Mesenchymal stem cell (in vitro differentiated cells and primary cell): ENCODE data around the gene SEMA4D.

Source experiments
- DNase-seq: peaks from one replicate; pipeline ENCODE4 v3.0.0-alpha.2; 2013
- H2AFZ ChIP-seq: one replicate; pipeline ENCODE4 v1.6.1; 2013; ENCODE audit warnings: low read depth, mild to moderate bottlenecking, control low read depth, inconsistent platforms, low read length, moderate library complexity
- H2AK5ac ChIP-seq: 2 replicates; pipeline ENCODE4 v1.6.1; 2013; ENCODE audit warnings: low read length, moderate library complexity, mild to moderate bottlenecking, inconsistent platforms; ENCODE audit not compliant: severe bottlenecking
- H2BK120ac ChIP-seq: one replicate; pipeline ENCODE4 v1.6.1; 2013; ENCODE audit warnings: low read depth, mild to moderate bottlenecking, inconsistent platforms, low read length, moderate library complexity
- H2BK12ac ChIP-seq, 2 experiments: one replicate each; pipeline ENCODE4 v1.6.1; 2013; ENCODE audit warnings: inconsistent platforms in 2 of 2, low read length in 2 of 2, mild to moderate bottlenecking in 2 of 2, moderate library complexity in 2 of 2, control low read depth in 1 of 2
- H2BK15ac ChIP-seq: one replicate; pipeline ENCODE4 v1.6.1; 2013; ENCODE audit warnings: mild to moderate bottlenecking, low read depth, inconsistent platforms; ENCODE audit not compliant: poor library complexity, severe bottlenecking
- H2BK5ac ChIP-seq: 2 replicates; pipeline ENCODE4 v1.6.1; 2013; ENCODE audit warnings: low read depth, mild to moderate bottlenecking, low read length, control low read depth, inconsistent platforms; ENCODE audit not compliant: poor library complexity, severe bottlenecking
- H3K14ac ChIP-seq, 2 experiments: one replicate each; pipeline ENCODE4 v1.6.1; 2013; ENCODE audit warnings: inconsistent platforms in 2 of 2, low read length in 2 of 2, control low read depth in 1 of 2, mild to moderate bottlenecking in 1 of 2, moderate library complexity in 1 of 2
- H3K18ac ChIP-seq, 2 experiments: one replicate each; pipeline ENCODE4 v1.6.1; 2013; ENCODE audit warnings: inconsistent platforms in 2 of 2, low read length in 2 of 2, control low read depth in 1 of 2, low read depth in 1 of 2, mild to moderate bottlenecking in 1 of 2
- H3K23ac ChIP-seq, 2 experiments: one replicate each; pipeline ENCODE4 v1.6.1; 2013; ENCODE audit warnings: inconsistent platforms in 2 of 2, low read length in 2 of 2, mild to moderate bottlenecking in 2 of 2, moderate library complexity in 2 of 2, control low read depth in 1 of 2
- H3K27ac ChIP-seq: 2 replicates; pipeline ENCODE4 v1.5.1; 2013; ENCODE audit warnings: mild to moderate bottlenecking, moderate library complexity, low read length, control low read depth, inconsistent platforms; ENCODE audit not compliant: poor library complexity, severe bottlenecking
- H3K27me3 ChIP-seq, 2 experiments: 2 replicates each; pipeline versions ENCODE4 v1.6.1 to v1.7.0; 2013; ENCODE audit warnings: low read length in 2 of 2, mild to moderate bottlenecking in 2 of 2, moderate library complexity in 2 of 2, control low read depth in 1 of 2, inconsistent platforms in 1 of 2; ENCODE audit not compliant: control insufficient read depth in 1 of 2, insufficient read depth in 1 of 2
- H3K36me3 ChIP-seq, 2 experiments: 2 replicates each; pipeline versions ENCODE4 v1.6.1 to v1.7.0; 2013; ENCODE audit warnings: low read length in 2 of 2, control low read depth in 1 of 2, inconsistent platforms in 1 of 2, low read depth in 1 of 2, mild to moderate bottlenecking in 1 of 2; ENCODE audit not compliant: insufficient read depth in 2 of 2, control insufficient read depth in 1 of 2
- H3K4ac ChIP-seq, 2 experiments: one replicate each; pipeline ENCODE4 v1.6.1; 2013; ENCODE audit warnings: inconsistent platforms in 2 of 2, low read length in 2 of 2, mild to moderate bottlenecking in 2 of 2, moderate library complexity in 2 of 2, control low read depth in 1 of 2, low read depth in 1 of 2
- H3K4me1 ChIP-seq: 2 replicates; pipeline ENCODE4 v1.6.1; 2013; ENCODE audit warnings: low read depth, low read length, control low read depth; ENCODE audit not compliant: control insufficient read depth, insufficient read depth
- H3K4me2 ChIP-seq: 2 replicates; pipeline ENCODE4 v1.6.1; 2013; ENCODE audit warnings: low read length, mild to moderate bottlenecking, inconsistent platforms; ENCODE audit not compliant: poor library complexity, severe bottlenecking
- H3K4me3 ChIP-seq, 2 experiments: 2 replicates each; pipeline versions ENCODE4 v1.5.1 to v1.7.0; 2013; ENCODE audit warnings: low read length in 2 of 2, mild to moderate bottlenecking in 2 of 2, control low read depth in 1 of 2, low read depth in 1 of 2; ENCODE audit not compliant: insufficient read depth in 1 of 2
- H3K79me1 ChIP-seq: replicated peaks from 2 replicates; pipeline ENCODE4 v1.6.1; 2013; ENCODE audit warnings: mild to moderate bottlenecking, control low read depth, low read length, inconsistent platforms; ENCODE audit not compliant: poor library complexity, severe bottlenecking
- H3K9ac ChIP-seq: 2 replicates; pipeline ENCODE4 v1.7.0; 2013; ENCODE audit warnings: mild to moderate bottlenecking, low read length, moderate library complexity
- H3K9me3 ChIP-seq: 2 replicates; pipeline ENCODE4 v1.7.0; 2013; ENCODE audit warnings: mild to moderate bottlenecking, low read length; ENCODE audit not compliant: control insufficient read depth
- H4K8ac ChIP-seq: one replicate; pipeline ENCODE4 v1.6.1; 2013; ENCODE audit warnings: inconsistent platforms, mild to moderate bottlenecking, low read length, moderate library complexity
- H4K91ac ChIP-seq: one replicate; pipeline ENCODE4 v1.6.1; 2013; ENCODE audit warnings: mild to moderate bottlenecking, low read length, inconsistent platforms
- WGBS: methylation state at CpG from one replicate; pipeline ENCODE4 v1.1.7; 2013; ENCODE audit warnings: mixed read lengths; 5-methylcytosine and 5-hydroxymethylcytosine counted together

The SEMA4D gene

DNA sequence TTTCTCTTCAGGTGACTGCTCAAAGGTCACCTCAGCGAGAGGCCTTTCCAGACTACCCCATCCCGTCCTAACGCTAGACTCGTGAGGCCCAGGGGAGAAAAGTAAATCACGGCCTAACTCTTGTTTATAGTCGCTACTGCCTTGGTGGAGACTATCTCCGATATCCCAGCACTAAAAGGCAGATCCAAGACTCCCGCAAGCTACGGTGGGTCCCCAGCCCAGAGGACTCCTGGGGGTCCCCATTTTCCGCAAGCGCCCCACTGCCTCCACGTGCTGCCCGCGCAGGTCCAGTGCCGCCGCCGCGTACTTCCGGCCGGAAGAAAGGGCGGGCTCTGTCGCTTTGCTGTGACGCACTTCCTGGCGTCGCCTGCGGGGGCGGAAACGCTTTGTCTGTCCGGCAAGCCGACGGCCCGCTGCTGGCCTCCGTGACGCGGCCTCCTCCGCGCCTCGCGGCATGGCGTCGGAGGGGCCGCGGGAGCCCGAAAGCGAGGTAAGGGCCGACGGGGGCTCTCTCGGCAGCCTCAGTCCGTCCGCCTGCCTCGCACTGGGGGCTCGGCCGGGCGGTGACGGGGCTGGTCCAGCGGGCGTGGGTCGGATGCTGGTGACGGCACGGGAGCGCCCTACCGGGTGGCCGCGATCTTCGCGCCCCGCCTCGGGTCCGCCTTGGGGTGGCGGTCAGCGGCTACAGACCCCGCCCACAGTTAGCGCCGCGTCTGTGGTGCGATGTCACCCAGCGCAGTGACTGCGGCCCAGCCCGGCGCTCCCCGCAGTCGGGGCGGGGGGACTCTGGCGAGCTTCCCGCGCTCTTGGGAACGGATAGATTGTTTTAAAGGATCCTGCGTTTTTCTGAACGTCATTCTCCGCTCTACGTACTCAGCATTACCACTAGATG lies 179.5 kb downstream of the SEMA4D start, which contains the start of gene SECISBP2:
Gene SECISBP2 (plus strand): TSS at position 378 of the 892 bp plus-strand sequence. CDS start 77 bp downstream, at position 455.
- H3K27ac ChIP-seq: peak within 1 kb of the TSS; percentile 98
- H4K8ac ChIP-seq: peak within 1 kb of the TSS; percentile 98
- peak within 1 kb of the TSS; percentile 100 for H2BK5ac ChIP-seq
- peak within 1 kb of the TSS; percentile 96 for H3K9ac ChIP-seq
- H3K79me1 ChIP-seq: peaks cover 10% of the 10 kb centered on the region
- no peak within 1 kb of the TSS for H3K14ac ChIP-seq
- H3K36me3 ChIP-seq: peaks cover 0 to 30% of the 10 kb centered on the region in 2 experiments
- H3K23ac ChIP-seq: peak within 1 kb of the TSS in 1 of 2 experiments; percentile 83
- H3K4me2 ChIP-seq: peak within 1 kb of the TSS; percentile 90
- H2BK12ac ChIP-seq: peak within 1 kb of the TSS in 1 of 2 experiments; percentile 31
- H3K27me3 ChIP-seq: no peaks in the 10 kb centered on the region
- H3K18ac ChIP-seq: peak within 1 kb of the TSS; percentile 98 to 99
- peak within 1 kb of the TSS; percentile 88 for H2BK120ac ChIP-seq
- peak within 1 kb of the TSS; percentile 92 for H2BK15ac ChIP-seq
- peak within 1 kb of the TSS; percentile 97 for H2AFZ ChIP-seq
- H4K91ac ChIP-seq: peak within 1 kb of the TSS; percentile 99
- H3K4me1 ChIP-seq: peaks cover 7% of the 10 kb centered on the region
- peak within 1 kb of the TSS; percentile 91 for H2AK5ac ChIP-seq
- no peaks in the 10 kb centered on the region for H3K9me3 ChIP-seq
- peak within 1 kb of the TSS; percentile 91 to 93 for H3K4me3 ChIP-seq
- WGBS: under 1% methylated on average over 67 of the region's 91 CpGs
- peak; percentile 98 for DNase-seq
- peak within 1 kb of the TSS; percentile 91 to 99 for H3K4ac ChIP-seq

DNA sequence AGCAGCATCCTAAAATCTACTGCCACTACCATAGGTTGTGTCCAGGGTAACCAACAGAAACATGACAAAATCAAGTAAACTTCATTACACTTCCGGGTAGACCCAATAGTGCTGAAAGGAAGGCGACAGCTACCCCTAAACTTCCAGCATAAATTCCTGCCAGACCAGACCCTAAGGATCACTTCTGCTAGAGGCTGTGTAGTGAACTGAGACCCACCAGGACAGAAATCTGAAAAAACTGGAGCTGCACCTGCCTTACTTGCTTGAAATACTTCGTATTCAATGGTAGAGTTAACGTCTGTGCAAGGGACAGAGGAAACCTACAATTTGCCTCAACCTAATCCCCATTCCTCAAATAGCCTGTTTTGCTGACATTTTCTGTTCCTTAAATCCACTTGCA lies 180.6 kb downstream of the SEMA4D start:
- H3K9ac ChIP-seq: peak overlapping the region; percentile 96
- H3K4me1 ChIP-seq: peaks cover 6% of the 10 kb centered on the region
- H4K8ac ChIP-seq: peak overlapping the region; percentile 40
- no peaks in the 10 kb centered on the region for H3K9me3 ChIP-seq
- peak overlapping the region in 1 of 2 experiments; percentile 93 for H3K4me3 ChIP-seq
- peak overlapping the region; percentile 18 for H3K27ac ChIP-seq
- peak; percentile 15 for DNase-seq
- no peak overlapping the region for H4K91ac ChIP-seq
- H2AFZ ChIP-seq: no peak overlapping the region
- no peak overlapping the region for H2BK12ac ChIP-seq
- H2AK5ac ChIP-seq: peak overlapping the region; percentile 26
- H3K27me3 ChIP-seq: no peaks in the 10 kb centered on the region
- H3K4ac ChIP-seq: no peak overlapping the region
- H3K4me2 ChIP-seq: no peak overlapping the region
- H3K18ac ChIP-seq: no peak overlapping the region
- no peak overlapping the region for H3K23ac ChIP-seq
- no peak overlapping the region for H3K14ac ChIP-seq
- no peak overlapping the region for H2BK15ac ChIP-seq
- peaks cover 0 to 27% of the 10 kb centered on the region in 2 experiments for H3K36me3 ChIP-seq
- no peak overlapping the region for H2BK5ac ChIP-seq
- no peak overlapping the region for H2BK120ac ChIP-seq
- H3K79me1 ChIP-seq: peaks cover 8% of the 10 kb centered on the region
- 90% methylated on average over 4 of the region's 4 CpGs for WGBS

DNA sequence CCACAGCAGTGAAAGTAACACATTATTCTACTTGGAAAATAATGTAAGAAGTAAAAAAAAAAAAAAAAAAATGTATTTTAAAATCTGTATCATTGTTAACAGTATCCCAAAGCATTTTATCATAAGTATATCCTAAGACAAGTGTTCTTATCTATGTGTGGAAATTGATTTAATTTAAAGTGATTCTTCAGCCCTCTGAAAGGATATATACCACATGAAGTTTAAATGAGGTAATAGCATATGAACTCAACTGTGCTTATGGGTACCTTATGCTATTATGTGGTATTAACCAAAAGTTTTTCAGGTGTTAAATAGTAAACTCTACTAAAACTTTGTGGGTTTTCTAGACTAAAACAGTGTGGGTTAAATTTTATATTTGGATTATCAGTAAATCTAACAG lies 182.4 kb downstream of the SEMA4D start:
- no peak for DNase-seq
- H2AK5ac ChIP-seq: no peak overlapping the region
- no peaks in the 10 kb centered on the region for H3K9me3 ChIP-seq
- no peak overlapping the region for H3K4ac ChIP-seq
- H2BK12ac ChIP-seq: no peak overlapping the region
- H3K79me1 ChIP-seq: peaks cover 8% of the 10 kb centered on the region
- no peak overlapping the region for H2BK120ac ChIP-seq
- H3K27ac ChIP-seq: no peak overlapping the region
- H4K91ac ChIP-seq: no peak overlapping the region
- no peak overlapping the region for H3K4me2 ChIP-seq
- no peak overlapping the region for H2BK15ac ChIP-seq
- no peak overlapping the region for H3K4me3 ChIP-seq
- no peaks in the 10 kb centered on the region for H3K27me3 ChIP-seq
- no peak overlapping the region for H3K14ac ChIP-seq
- H3K36me3 ChIP-seq: peaks cover 0 to 20% of the 10 kb centered on the region in 2 experiments
- H2AFZ ChIP-seq: no peak overlapping the region
- no peak overlapping the region for H2BK5ac ChIP-seq
- peak overlapping the region; percentile 88 for H3K9ac ChIP-seq
- H3K23ac ChIP-seq: no peak overlapping the region
- H4K8ac ChIP-seq: no peak overlapping the region
- peaks cover 6% of the 10 kb centered on the region for H3K4me1 ChIP-seq
- H3K18ac ChIP-seq: no peak overlapping the region

DNA sequence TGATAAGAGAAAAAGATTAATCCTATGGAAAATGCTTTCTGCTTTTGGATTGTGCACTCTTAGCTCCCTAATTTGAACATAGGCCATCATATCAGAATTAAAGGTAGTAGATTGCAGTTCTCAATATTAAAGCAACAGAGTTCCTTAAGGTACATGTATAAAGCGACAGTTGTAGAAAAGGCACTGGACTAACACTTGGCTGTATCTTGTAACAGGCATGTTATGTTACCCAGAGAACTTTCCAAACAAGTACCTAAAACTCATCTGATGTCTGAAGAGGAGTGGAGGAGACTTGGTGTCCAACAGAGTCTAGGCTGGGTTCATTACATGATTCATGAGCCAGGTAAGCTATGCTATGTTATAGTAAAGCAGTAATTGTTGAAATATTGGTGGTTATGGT lies 183.0 kb downstream of the SEMA4D start:
- no peak for DNase-seq
- H3K14ac ChIP-seq: no peak overlapping the region
- no peak overlapping the region for H2BK5ac ChIP-seq
- H3K9ac ChIP-seq: peak overlapping the region; percentile 88
- H3K36me3 ChIP-seq: peaks cover 0 to 20% of the 10 kb centered on the region in 2 experiments
- H2BK15ac ChIP-seq: no peak overlapping the region
- no peak overlapping the region for H4K8ac ChIP-seq
- H3K4me1 ChIP-seq: peaks cover 4% of the 10 kb centered on the region
- H3K4ac ChIP-seq: no peak overlapping the region
- no peaks in the 10 kb centered on the region for H3K9me3 ChIP-seq
- H3K27ac ChIP-seq: no peak overlapping the region
- no peak overlapping the region for H2BK120ac ChIP-seq
- no peak overlapping the region for H2AK5ac ChIP-seq
- H3K23ac ChIP-seq: no peak overlapping the region
- H3K4me2 ChIP-seq: no peak overlapping the region
- no peaks in the 10 kb centered on the region for H3K27me3 ChIP-seq
- peak overlapping the region in 1 of 2 experiments; percentile 96 for H3K4me3 ChIP-seq
- WGBS: no CpG with 5 or more reads among the region's 1 CpG
- H3K79me1 ChIP-seq: peaks cover 10% of the 10 kb centered on the region
- no peak overlapping the region for H2AFZ ChIP-seq
- no peak overlapping the region for H4K91ac ChIP-seq
- H3K18ac ChIP-seq: no peak overlapping the region
- H2BK12ac ChIP-seq: no peak overlapping the region
